ENCODE results near the gene FLT4.

FLT4 gene

GRCh38 chr5:180652346-180652745 lies 2.9 kb upstream of the FLT4 start:
- H3K4me1 ChIP-seq (ENCODE audit: control insufficient read depth in 2 of 2, insufficient read depth in 2 of 2, low read length in 2 of 2), result no peaks in the 10 kb centered on the region
- no peaks in the 10 kb centered on the region for H3K36me3 ChIP-seq (ENCODE audit: control insufficient read depth in 2 of 2, insufficient read depth in 2 of 2, low read length in 2 of 2)
- no peak overlapping the region for H3K27ac ChIP-seq (ENCODE audit: low read depth in 2 of 2, low read length in 2 of 2)
- no peak overlapping the region for H3K9ac ChIP-seq (ENCODE audit: low read depth in 1 of 2, low read length in 2 of 2)
- H3K27me3 ChIP-seq (ENCODE audit: control insufficient read depth in 2 of 2, insufficient read depth in 2 of 2, low read length in 2 of 2), result peaks cover 8 to 18% of the 10 kb centered on the region in 2 donors
- H3K9me3 ChIP-seq (ENCODE audit: control insufficient read depth in 2 of 2, low read length in 2 of 2), result no peaks in the 10 kb centered on the region
- no peak overlapping the region for H3K4me3 ChIP-seq (ENCODE audit: low read length in 2 of 2)

- no peaks in the 10 kb centered on the region for H3K9me3 ChIP-seq (ENCODE audit: control insufficient read depth in 2 of 2, low read length in 2 of 2)
- no peak overlapping the region for H3K27ac ChIP-seq (ENCODE audit: low read depth in 2 of 2, low read length in 2 of 2)
- no peak overlapping the region for H3K9ac ChIP-seq (ENCODE audit: low read depth in 1 of 2, low read length in 2 of 2)
- H3K4me1 ChIP-seq (ENCODE audit: control insufficient read depth in 2 of 2, insufficient read depth in 2 of 2, low read length in 2 of 2), result no peaks in the 10 kb centered on the region
- no peaks in the 10 kb centered on the region for H3K36me3 ChIP-seq (ENCODE audit: control insufficient read depth in 2 of 2, insufficient read depth in 2 of 2, low read length in 2 of 2)
- H3K27me3 ChIP-seq (ENCODE audit: control insufficient read depth in 2 of 2, insufficient read depth in 2 of 2, low read length in 2 of 2), result peaks cover 8 to 24% of the 10 kb centered on the region in 2 donors
- no peak overlapping the region for H3K4me3 ChIP-seq (ENCODE audit: low read length in 2 of 2)
Measured at GRCh38 chr5:180648658-180649296, 623 bp downstream of the FLT4 start.

GRCh38 chr5:180647941-180648500 lies 1.4 kb downstream of the FLT4 start:
- Histone ChIP-seq H3K27me3 (ENCODE audit: control insufficient read depth in 2 of 2, insufficient read depth in 2 of 2, low read length in 2 of 2) (peaks cover 8 to 24% of the 10 kb centered on the region in 2 donors), H3K9ac (ENCODE audit: low read depth in 1 of 2, low read length in 2 of 2) (no peak overlapping the region), H3K36me3 (ENCODE audit: control insufficient read depth in 2 of 2, insufficient read depth in 2 of 2, low read length in 2 of 2) (no peaks in the 10 kb centered on the region), H3K9me3 (ENCODE audit: control insufficient read depth in 2 of 2, low read length in 2 of 2) (no peaks in the 10 kb centered on the region), H3K27ac (ENCODE audit: low read depth in 2 of 2, low read length in 2 of 2) (no peak overlapping the region), H3K4me1 (ENCODE audit: control insufficient read depth in 2 of 2, insufficient read depth in 2 of 2, low read length in 2 of 2) (no peaks in the 10 kb centered on the region), H3K4me3 (ENCODE audit: low read length in 2 of 2) (no peak overlapping the region)

GRCh38 chr5:180647465-180647864 lies 1.9 kb downstream of the FLT4 start:
- H3K9ac ChIP-seq (ENCODE audit: low read depth in 1 of 2, low read length in 2 of 2), result no peak overlapping the region
- H3K27ac ChIP-seq (ENCODE audit: low read depth in 2 of 2, low read length in 2 of 2), result no peak overlapping the region
- H3K36me3 ChIP-seq (ENCODE audit: control insufficient read depth in 2 of 2, insufficient read depth in 2 of 2, low read length in 2 of 2), result no peaks in the 10 kb centered on the region
- peaks cover 8 to 24% of the 10 kb centered on the region in 2 donors for H3K27me3 ChIP-seq (ENCODE audit: control insufficient read depth in 2 of 2, insufficient read depth in 2 of 2, low read length in 2 of 2)
- no peaks in the 10 kb centered on the region for H3K9me3 ChIP-seq (ENCODE audit: control insufficient read depth in 2 of 2, low read length in 2 of 2)
- no peaks in the 10 kb centered on the region for H3K4me1 ChIP-seq (ENCODE audit: control insufficient read depth in 2 of 2, insufficient read depth in 2 of 2, low read length in 2 of 2)
- no peak overlapping the region for H3K4me3 ChIP-seq (ENCODE audit: low read length in 2 of 2)

- Histone ChIP-seq H3K27me3 (ENCODE audit: control insufficient read depth in 2 of 2, insufficient read depth in 2 of 2, low read length in 2 of 2) (peaks cover 8 to 19% of the 10 kb centered on the region in 2 donors), H3K36me3 (ENCODE audit: control insufficient read depth in 2 of 2, insufficient read depth in 2 of 2, low read length in 2 of 2) (no peaks in the 10 kb centered on the region), H3K9ac (ENCODE audit: low read depth in 1 of 2, low read length in 2 of 2) (no peak overlapping the region), H3K4me3 (ENCODE audit: low read length in 2 of 2) (no peak overlapping the region), H3K27ac (ENCODE audit: low read depth in 2 of 2, low read length in 2 of 2) (no peak overlapping the region), H3K4me1 (ENCODE audit: control insufficient read depth in 2 of 2, insufficient read depth in 2 of 2, low read length in 2 of 2) (no peaks in the 10 kb centered on the region), H3K9me3 (ENCODE audit: control insufficient read depth in 2 of 2, low read length in 2 of 2) (no peaks in the 10 kb centered on the region)
Measured at GRCh38 chr5:180646963-180647305, 2.5 kb downstream of the FLT4 start.

GRCh38 chr5:180646289-180646962 lies 3.0 kb downstream of the FLT4 start:
- Histone ChIP-seq H3K27ac (ENCODE audit: low read depth in 2 of 2, low read length in 2 of 2) (no peak overlapping the region), H3K4me3 (ENCODE audit: low read length in 2 of 2) (no peak overlapping the region), H3K27me3 (ENCODE audit: control insufficient read depth in 2 of 2, insufficient read depth in 2 of 2, low read length in 2 of 2) (peaks cover 8 to 18% of the 10 kb centered on the region in 2 donors)

GRCh38 chr5:180645274-180646204 lies 3.9 kb downstream of the FLT4 start:
- Histone ChIP-seq H3K27me3 (ENCODE audit: control insufficient read depth in 2 of 2, insufficient read depth in 2 of 2, low read length in 2 of 2) (peaks cover 5 to 11% of the 10 kb centered on the region in 2 donors), H3K9me3 (ENCODE audit: control insufficient read depth in 2 of 2, low read length in 2 of 2) (no peaks in the 10 kb centered on the region), H3K4me3 (ENCODE audit: low read length in 2 of 2) (no peak overlapping the region), H3K9ac (ENCODE audit: low read depth in 1 of 2, low read length in 2 of 2) (no peak overlapping the region), H3K36me3 (ENCODE audit: control insufficient read depth in 2 of 2, insufficient read depth in 2 of 2, low read length in 2 of 2) (no peaks in the 10 kb centered on the region), H3K4me1 (ENCODE audit: control insufficient read depth in 2 of 2, insufficient read depth in 2 of 2, low read length in 2 of 2) (no peaks in the 10 kb centered on the region), H3K27ac (ENCODE audit: low read depth in 2 of 2, low read length in 2 of 2) (no peak overlapping the region)

More at GRCh38 chr5:180646289-180646962, 3.0 kb downstream of the FLT4 start:
- Histone ChIP-seq H3K4me1 (ENCODE audit: control insufficient read depth in 2 of 2, insufficient read depth in 2 of 2, low read length in 2 of 2) (no peaks in the 10 kb centered on the region), H3K9me3 (ENCODE audit: control insufficient read depth in 2 of 2, low read length in 2 of 2) (no peaks in the 10 kb centered on the region), H3K9ac (ENCODE audit: low read depth in 1 of 2, low read length in 2 of 2) (no peak overlapping the region), H3K36me3 (ENCODE audit: control insufficient read depth in 2 of 2, insufficient read depth in 2 of 2, low read length in 2 of 2) (no peaks in the 10 kb centered on the region)

- H3K9me3 ChIP-seq (ENCODE audit: control insufficient read depth in 2 of 2, low read length in 2 of 2), result no peaks in the 10 kb centered on the region
- no peaks in the 10 kb centered on the region for H3K36me3 ChIP-seq (ENCODE audit: control insufficient read depth in 2 of 2, insufficient read depth in 2 of 2, low read length in 2 of 2)
- H3K4me3 ChIP-seq (ENCODE audit: low read length in 2 of 2), result no peak overlapping the region
- H3K27me3 ChIP-seq (ENCODE audit: control insufficient read depth in 2 of 2, insufficient read depth in 2 of 2, low read length in 2 of 2), result peaks cover 5 to 7% of the 10 kb centered on the region in 2 donors
- no peak overlapping the region for H3K9ac ChIP-seq (ENCODE audit: low read depth in 1 of 2, low read length in 2 of 2)
- no peak overlapping the region for H3K27ac ChIP-seq (ENCODE audit: low read depth in 2 of 2, low read length in 2 of 2)
- H3K4me1 ChIP-seq (ENCODE audit: control insufficient read depth in 2 of 2, insufficient read depth in 2 of 2, low read length in 2 of 2), result no peaks in the 10 kb centered on the region
Measured at GRCh38 chr5:180644825-180645273, 4.6 kb downstream of the FLT4 start.

GRCh38 chr5:180644129-180644824 lies 5.1 kb downstream of the FLT4 start:
- H3K27ac ChIP-seq (ENCODE audit: low read depth in 2 of 2, low read length in 2 of 2), result no peak overlapping the region
- peaks cover 5 to 7% of the 10 kb centered on the region in 2 donors for H3K27me3 ChIP-seq (ENCODE audit: control insufficient read depth in 2 of 2, insufficient read depth in 2 of 2, low read length in 2 of 2)
- H3K4me3 ChIP-seq (ENCODE audit: low read length in 2 of 2), result no peak overlapping the region
- H3K36me3 ChIP-seq (ENCODE audit: control insufficient read depth in 2 of 2, insufficient read depth in 2 of 2, low read length in 2 of 2), result no peaks in the 10 kb centered on the region
- H3K9ac ChIP-seq (ENCODE audit: low read depth in 1 of 2, low read length in 2 of 2), result no peak overlapping the region
- no peaks in the 10 kb centered on the region for H3K4me1 ChIP-seq (ENCODE audit: control insufficient read depth in 2 of 2, insufficient read depth in 2 of 2, low read length in 2 of 2)
- no peaks in the 10 kb centered on the region for H3K9me3 ChIP-seq (ENCODE audit: control insufficient read depth in 2 of 2, low read length in 2 of 2)

Measured in mucosa of rectum (tissue), 2 donors.